Heart left ventricle (tissue), 16 donors: ENCODE results near the gene GAP43. TPM values are rescaled to one million over a fixed set of nuclear protein-coding genes. Genes with fewer than 3 reads are reported as not detected.

Experiments used
- ATAC-seq, 4 donors: fragments of 200-7000 bp; cut with Tn5 transposase; one replicate each; pipeline ENCODE4 v1.9.1; 2020 to 2022; ENCODE audit warnings: moderate library complexity in 4 of 4, mild to moderate bottlenecking in 3 of 4, moderate number of reproducible peaks in 1 of 4
- DNase-seq, 5 donors: peaks; one replicate each; pipeline ENCODE4 v3.0.0-alpha.2; 2020
- H3K27ac ChIP-seq, 12 donors: fragments of 200-600 bp; sonication (generic) in 4 of 12; one replicate each; pipeline versions ENCODE4 v1.5.0 to v1.8.0; 2016 to 2022; ENCODE audit warnings: mild to moderate bottlenecking in 2 of 12
- H3K27me3 ChIP-seq, 9 donors: fragments of 200-600 bp; sonication (generic) in 2 of 9; one replicate each; pipeline versions ENCODE4 v1.5.1 to v1.8.0; 2016 to 2022; ENCODE audit warnings: mild to moderate bottlenecking in 3 of 9
- H3K36me3 ChIP-seq, 9 donors: fragments of 200-600 bp; sonication (generic) in 2 of 9; one replicate each; pipeline versions ENCODE4 v1.5.0 to v1.8.0; 2018 to 2022; ENCODE audit warnings: mild to moderate bottlenecking in 2 of 9
- H3K4me1 ChIP-seq, 12 donors: fragments of 200-600 bp; sonication (generic) in 4 of 12; one replicate each; pipeline versions ENCODE4 v1.5.0 to v1.8.0; 2016 to 2022; ENCODE audit warnings: mild to moderate bottlenecking in 3 of 12
- H3K4me3 ChIP-seq, 12 donors: fragments of 200-600 bp; sonication (generic) in 4 of 12; one replicate each; pipeline versions ENCODE4 v1.5.0 to v1.8.0; 2017 to 2022; ENCODE audit warnings: mild to moderate bottlenecking in 9 of 12, moderate library complexity in 4 of 12
- H3K9me3 ChIP-seq, 12 donors: fragments of 200-600 bp; sonication (generic) in 4 of 12; one replicate each; pipeline versions ENCODE4 v1.5.0 to v1.8.0; 2016 to 2022; ENCODE audit warnings: mild to moderate bottlenecking in 1 of 12
- POLR2A ChIP-seq, 2 donors: fragments of 450-650 bp; IDR thresholded peaks; one replicate each; pipeline ENCODE4 v1.6.1; 2017; ENCODE audit warnings: antibody characterized with exemption in 2 of 2, mild to moderate bottlenecking in 2 of 2, moderate library complexity in 2 of 2
- whole genome bisulfite sequencing, 4 donors: extraction: QIAGEN DNeasy Blood & Tissue Kit in 2 of 4; methylation state at CpG; one replicate each; pipeline versions ENCODE4 v1.1.5 to v1.1.7; 2013 to 2018; 5-methylcytosine and 5-hydroxymethylcytosine counted together
- intact Hi-C, 10 donors: fragments of 100-400 bp; cut with DNase I; formaldehyde crosslinking; loops; one replicate each; pipeline versions ENCODE4 v1.11.1 to v1.14.2; 2022
- polyA plus RNA-seq, 2 donors: library from polyadenylated mRNA; stranded (reverse); fragments of 200-250 nt; gene quantifications; one replicate each; pipeline ENCODE4 v1.2.3, GENCODE V29; 2013
- total RNA-seq, 9 donors: library from RNA; depleted of rRNA in 2 of 9; stranded (reverse); fragments of >200 nt in 2 of 9; fragmentation: NEBNext Ultra II Directional in 3 of 9; extraction: Animal tissue kit (Norgen Biotek cat#: 25700) in 3 of 9; gene quantifications; one replicate each; pipeline versions ENCODE4 v1.1.0 to v1.2.4, GENCODE V29; 2016 to 2023
- TF ChIP-seq, protein P1 (sequence below), 12 donors: fragments of 200-600 bp; sonication (generic) in 4 of 12; IDR thresholded peaks; one replicate each; pipeline versions ENCODE4 v1.5.0 to v1.8.0; 2018 to 2022; ENCODE audit warnings: antibody characterized with exemption in 12 of 12, mild to moderate bottlenecking in 5 of 12
- donor health status: ischemic (EF 13 %, LVEDD 7.1; RV severe dilation, severe dysfunction).
- donor health status: healthy with polysubstance abuse.
- donor health status: DM: no; HTN: yes; CAD: no.
- donor health status: DM: no; HTN: no; CAD: no.
- donor health status: ischemic (EF 25% LVEDD 6.9; RV normal size, moderate dysfunction).
- donor health status: ischemic (EF 25% LVEDD 5.7; RV mildly dilated, moderate dysfunction).
- donor health status: healthy.
- donor health status: DM: yes; HTN: yes; CAD: no.
- donor health status: ischemic (EF 35%, LVEDD 5.7; RV mildly dilated, moderate dysfunction).
- donor health status: nonischemic (EF 11% LVEDD 7.7; RV severe dilation, severe dysfunction).
- donor health status: DM: yes; HTN: yes; CAD: no.
- donor health status: PGD.
- donor health status: ischemic (EF 29% LVEDD 5.4; RV normal size, mild dysfunction).
- donor health status: nonischemic (EF 23%, LVEDD 6.1; RV moderate dilation, normal function).

GAP43 gene
- total and polyA plus RNA-seq, 11 donors: 0.11 to 4.7 (median 1.2) TPM; not detected in 1

DNA sequence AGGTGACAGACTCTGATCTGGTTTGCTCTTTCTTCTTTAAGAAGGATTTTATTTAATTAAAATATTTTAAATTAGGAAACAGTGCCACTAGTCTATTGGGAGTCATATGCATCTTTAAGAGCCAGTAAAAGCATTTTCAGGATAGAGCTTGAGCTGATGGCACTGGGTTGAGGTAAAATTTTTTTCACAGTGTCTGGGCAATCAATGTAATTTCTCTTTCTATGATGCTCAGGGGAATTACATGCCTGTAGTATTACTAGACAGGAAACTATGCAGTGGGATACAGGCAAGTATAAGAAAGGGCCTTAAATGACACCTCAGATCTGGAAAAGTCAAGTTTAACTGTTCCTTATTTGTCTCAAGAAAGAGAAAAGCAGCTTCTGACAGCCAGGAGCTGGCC lies 76.4 kb downstream of the GAP43 start:
- Histone ChIP-seq H3K4me3 (no peak overlapping the region), H3K36me3 (no peaks in the 10 kb centered on the region), H3K9me3 (peaks cover 0 to 7% (median 0%) of the 10 kb centered on the region in 12 donors), H3K4me1 (peaks cover 0 to 6% (median 0%) of the 10 kb centered on the region in 12 donors), H3K27ac (peak overlapping the region in 3 of 12 donors; percentile 14 to 43 (median 31)), H3K27me3 (no peaks in the 10 kb centered on the region)
- intact Hi-C loops: loop anchor here in 6 of 10 donors (10.0 kb wide), 5 partner anchors 85 to 1315 kb away; no protein-coding TSS in a partner anchor
- peak in 1 of 4 donors; percentile 77 for ATAC-seq
- TF ChIP-seq, protein P1, sequence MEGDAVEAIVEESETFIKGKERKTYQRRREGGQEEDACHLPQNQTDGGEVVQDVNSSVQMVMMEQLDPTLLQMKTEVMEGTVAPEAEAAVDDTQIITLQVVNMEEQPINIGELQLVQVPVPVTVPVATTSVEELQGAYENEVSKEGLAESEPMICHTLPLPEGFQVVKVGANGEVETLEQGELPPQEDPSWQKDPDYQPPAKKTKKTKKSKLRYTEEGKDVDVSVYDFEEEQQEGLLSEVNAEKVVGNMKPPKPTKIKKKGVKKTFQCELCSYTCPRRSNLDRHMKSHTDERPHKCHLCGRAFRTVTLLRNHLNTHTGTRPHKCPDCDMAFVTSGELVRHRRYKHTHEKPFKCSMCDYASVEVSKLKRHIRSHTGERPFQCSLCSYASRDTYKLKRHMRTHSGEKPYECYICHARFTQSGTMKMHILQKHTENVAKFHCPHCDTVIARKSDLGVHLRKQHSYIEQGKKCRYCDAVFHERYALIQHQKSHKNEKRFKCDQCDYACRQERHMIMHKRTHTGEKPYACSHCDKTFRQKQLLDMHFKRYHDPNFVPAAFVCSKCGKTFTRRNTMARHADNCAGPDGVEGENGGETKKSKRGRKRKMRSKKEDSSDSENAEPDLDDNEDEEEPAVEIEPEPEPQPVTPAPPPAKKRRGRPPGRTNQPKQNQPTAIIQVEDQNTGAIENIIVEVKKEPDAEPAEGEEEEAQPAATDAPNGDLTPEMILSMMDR (IDR thresholded peaks at IDR 0.05): no peak
- no peak for TF ChIP-seq POLR2A (IDR thresholded peaks at IDR 0.05)
- DNase-seq: no peak

DNA sequence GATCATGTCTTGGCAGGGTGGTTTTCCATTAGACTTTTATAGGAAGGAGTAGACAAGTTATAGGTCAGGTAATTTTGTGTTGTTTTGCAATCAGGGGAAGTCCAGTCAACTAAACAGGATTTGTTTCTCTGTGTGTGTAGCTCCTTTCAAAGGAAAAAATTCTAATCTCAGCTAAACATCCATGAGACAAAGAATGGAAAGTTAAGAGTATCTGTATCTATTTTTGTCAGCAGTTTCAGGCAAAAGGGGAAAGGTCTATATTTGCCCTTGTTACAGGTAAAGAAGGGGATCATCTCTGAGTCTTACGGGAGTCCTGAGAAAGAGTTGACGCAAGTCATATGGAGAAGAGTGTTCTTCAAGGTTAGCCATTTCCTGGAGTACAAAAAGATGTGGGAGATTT lies 79.3 kb downstream of the GAP43 start:
- ATAC-seq: no peak
- 96 to 99% (median 97%) methylated on average over 2 of the region's 2 CpGs for WGBS, 4 donors
- intact Hi-C loops: no loop called here
- Histone ChIP-seq H3K27ac (no peak overlapping the region), H3K36me3 (no peaks in the 10 kb centered on the region), H3K4me1 (peaks cover 0 to 12% (median 0%) of the 10 kb centered on the region in 12 donors), H3K27me3 (no peaks in the 10 kb centered on the region), H3K9me3 (peaks cover 0 to 7% (median 0%) of the 10 kb centered on the region in 12 donors), H3K4me3 (no peak overlapping the region)
- DNase-seq: no peak
- TF ChIP-seq, protein P1 (IDR thresholded peaks at IDR 0.05): no peak
- no peak for TF ChIP-seq POLR2A (IDR thresholded peaks at IDR 0.05)

DNA sequence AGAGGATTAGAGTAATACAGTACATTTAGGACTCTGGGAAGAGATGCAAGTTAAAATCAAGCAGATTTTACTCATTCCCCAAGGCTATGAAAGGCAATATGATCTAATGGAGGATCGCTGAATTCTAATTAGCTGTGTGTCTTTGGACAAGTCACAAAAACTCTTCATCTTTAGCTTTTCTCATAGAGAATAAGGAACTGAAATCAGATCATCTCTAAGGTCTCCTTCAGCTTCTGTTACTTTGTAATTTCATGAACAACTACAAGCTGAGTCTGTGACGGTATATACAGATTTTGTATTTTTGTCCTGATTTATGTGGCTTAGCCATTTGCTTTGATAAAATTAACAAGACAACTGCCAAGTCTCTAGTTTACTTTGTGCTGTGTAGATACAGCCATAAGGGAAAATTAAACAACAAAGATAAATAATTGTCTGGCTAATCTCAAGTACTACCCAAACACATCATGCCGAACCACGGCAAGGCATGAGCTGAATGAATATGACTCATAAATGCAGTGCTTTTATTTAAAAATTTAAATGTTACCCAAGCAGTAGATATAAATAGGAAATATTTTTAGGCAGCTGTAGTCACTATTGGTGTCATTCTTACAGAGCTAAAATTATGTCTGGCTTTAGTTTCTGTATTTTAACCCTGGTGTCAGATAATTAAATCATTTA lies 81.5 kb downstream of the GAP43 start:
- no peak overlapping the region for H3K27ac ChIP-seq
- intact Hi-C loops: no loop called here

DNA sequence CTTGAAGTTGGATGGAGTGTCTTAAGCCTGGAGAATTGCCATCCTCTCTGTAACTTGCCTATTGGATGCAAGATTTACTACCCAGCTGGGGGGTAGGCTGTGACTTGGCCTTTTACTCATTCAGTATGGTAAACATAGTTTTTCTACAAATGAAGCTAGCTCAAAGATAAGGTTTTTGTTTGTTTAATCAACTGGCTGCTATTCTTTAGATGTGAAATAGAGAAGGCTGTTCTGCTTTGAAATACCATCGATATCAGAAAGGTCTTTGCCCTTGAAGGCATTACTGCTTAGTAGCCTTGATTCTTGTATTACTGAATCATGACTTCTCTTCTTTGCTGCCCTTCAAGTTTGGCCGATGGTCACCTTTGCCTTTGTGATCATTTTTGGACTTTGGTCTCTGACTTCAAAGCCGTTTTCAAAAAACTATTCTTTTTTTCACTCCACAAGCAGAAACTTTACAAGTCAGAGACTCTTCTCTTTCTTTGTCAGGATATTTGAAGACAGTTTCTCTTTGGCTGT lies 83.1 kb downstream of the GAP43 start:
- ATAC-seq: no peak
- H3K4me1 ChIP-seq: peaks cover 0 to 11% (median 0%) of the 10 kb centered on the region in 12 donors
- WGBS, 4 donors: 86 to 92% (median 89%) methylated on average over 3 of the region's 3 CpGs
- H3K27ac ChIP-seq: no peak overlapping the region
- DNase-seq: no peak
- no peak for TF ChIP-seq POLR2A (IDR thresholded peaks at IDR 0.05)
- TF ChIP-seq, protein P1 (IDR thresholded peaks at IDR 0.05): no peak
- H3K4me3 ChIP-seq: no peak overlapping the region
- intact Hi-C loops: no loop called here
- H3K9me3 ChIP-seq: peaks cover 0 to 7% (median 0%) of the 10 kb centered on the region in 12 donors
- no peaks in the 10 kb centered on the region for H3K36me3 ChIP-seq
- H3K27me3 ChIP-seq: no peaks in the 10 kb centered on the region

More for the DNA sequence above, 81.5 kb downstream of the GAP43 start:
- H3K9me3 ChIP-seq: peaks cover 0 to 7% (median 0%) of the 10 kb centered on the region in 12 donors
- no peaks in the 10 kb centered on the region for H3K27me3 ChIP-seq
- no peak overlapping the region for H3K4me3 ChIP-seq
- TF ChIP-seq, protein P1 (IDR thresholded peaks at IDR 0.05): no peak
- no peak for TF ChIP-seq POLR2A (IDR thresholded peaks at IDR 0.05)
- peaks cover 0 to 12% (median 0%) of the 10 kb centered on the region in 12 donors for H3K4me1 ChIP-seq
- 78 to 85% (median 81%) methylated on average over 4 of the region's 4 CpGs for WGBS, 4 donors
- DNase-seq (no peak), ATAC-seq (no peak)
- H3K36me3 ChIP-seq: no peaks in the 10 kb centered on the region
